Measurements from ENCODE around the gene PRSS48.
"Not testable (repeated sequence)": the region's sequence is repeated elsewhere in the genome, so short reads cannot be mapped to it uniquely, and the experiment has no call there.

The PRSS48 gene

DNA sequence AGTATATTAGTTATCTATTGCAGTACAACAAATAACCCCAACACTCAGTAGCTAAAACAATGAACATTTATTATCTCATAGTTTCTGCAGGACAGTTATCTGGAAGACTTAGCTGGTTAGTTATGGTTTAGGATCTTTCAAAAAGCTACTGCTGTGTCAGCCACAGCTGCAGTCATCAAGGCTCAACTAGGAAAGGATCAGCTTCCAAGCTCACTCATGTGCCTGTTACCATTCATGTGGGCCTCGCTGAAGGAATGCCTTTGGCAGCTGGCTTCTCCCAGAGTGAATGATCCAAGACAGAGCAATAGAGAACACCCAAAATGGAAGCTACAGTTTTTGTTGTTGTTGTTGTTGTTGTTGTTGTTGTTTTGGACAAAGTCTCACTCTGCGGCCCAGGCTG, 13.5 kb upstream of the PRSS48 start:
- DNase-seq (ENCODE audit: low spot score): no peak

GRCh38 chr4:151266497-151266896, 10.5 kb upstream of the PRSS48 start:
- DNase-seq (ENCODE audit: low spot score): no peak

DNA sequence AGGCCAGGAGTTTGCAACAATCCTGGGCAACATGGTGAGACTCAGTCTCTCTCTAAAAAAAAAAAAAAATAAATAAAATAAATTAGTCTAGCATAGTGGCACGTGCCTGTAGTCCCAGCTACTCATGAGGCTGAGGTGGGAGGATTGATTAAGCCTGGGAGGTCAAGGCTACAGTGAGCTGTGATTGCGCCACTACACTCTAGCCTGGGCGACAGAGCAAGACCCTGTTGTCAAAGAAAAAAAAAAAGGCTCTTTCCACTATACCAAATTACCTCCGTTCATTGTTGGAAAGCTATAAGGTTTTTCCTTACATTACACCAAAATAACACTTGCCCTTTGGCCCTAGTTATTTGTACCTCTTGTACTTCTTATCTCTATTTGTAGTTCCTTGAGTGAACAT, 9.9 kb upstream of the PRSS48 start:
- no peak for DNase-seq (ENCODE audit: low spot score)

GRCh38 chr4:151267822-151268535, 9.0 kb upstream of the PRSS48 start:
- DNase-seq (ENCODE audit: low spot score): no peak

- not testable (repeated sequence) for DNase-seq (ENCODE audit: low spot score)
Measured at GRCh38 chr4:151268905-151269304, 8.1 kb upstream of the PRSS48 start.

GRCh38 chr4:151284534-151285245, 7.7 kb downstream of the PRSS48 start:
- no peak for DNase-seq (ENCODE audit: low spot score)

- DNase-seq (ENCODE audit: low spot score): no peak
Measured at GRCh38 chr4:151287409-151287808, 10.4 kb downstream of the PRSS48 start.

DNA sequence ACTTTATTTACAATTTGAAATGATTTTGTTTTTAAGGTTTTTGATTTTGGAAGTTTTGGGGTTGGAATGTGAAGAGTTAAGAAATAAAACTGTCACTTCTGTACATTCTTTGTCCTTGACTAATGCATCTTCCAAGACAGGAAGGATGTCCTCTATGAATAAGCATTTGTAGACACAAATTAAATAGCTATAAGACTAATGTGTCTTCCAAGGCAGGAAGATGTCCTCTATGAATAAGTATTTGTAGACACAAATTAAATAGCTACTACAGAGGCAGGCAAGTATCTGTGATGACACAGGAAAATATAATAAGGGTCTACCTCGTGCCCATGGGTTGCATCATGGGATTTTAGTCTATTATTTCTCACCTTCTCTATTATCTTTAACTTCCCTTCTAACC, 14.5 kb downstream of the PRSS48 start:
- DNase-seq (ENCODE audit: low spot score): no peak

- no peak for DNase-seq (ENCODE audit: low spot score)
Measured at GRCh38 chr4:151292038-151292437, 15.1 kb downstream of the PRSS48 start.

- no peak for DNase-seq (ENCODE audit: low spot score)
Measured at GRCh38 chr4:151294833-151295496, 18.0 kb downstream of the PRSS48 start.

- no peak for DNase-seq (ENCODE audit: low spot score)
Measured at GRCh38 chr4:151296227-151296626, 19.3 kb downstream of the PRSS48 start.

DNA sequence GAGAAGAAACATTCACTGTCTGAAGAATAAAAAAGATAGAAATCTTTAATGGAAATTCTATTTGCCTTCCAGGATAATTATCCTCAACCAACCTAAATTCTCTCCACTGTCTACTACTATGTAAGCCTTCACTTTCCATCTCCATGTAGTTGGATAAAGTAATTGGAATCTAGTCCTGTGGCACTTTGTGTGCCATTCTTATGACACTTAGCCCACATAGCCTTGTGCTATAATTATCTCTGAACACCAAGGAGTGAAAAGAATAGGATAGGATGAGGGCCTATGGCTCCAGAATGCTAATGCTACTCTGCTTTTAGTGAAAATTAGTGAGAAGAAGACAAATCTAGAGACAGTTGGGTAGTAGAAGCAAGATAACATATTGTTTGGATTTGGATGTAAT, 20.2 kb downstream of the PRSS48 start:
- no peak for DNase-seq (ENCODE audit: low spot score)

DNA sequence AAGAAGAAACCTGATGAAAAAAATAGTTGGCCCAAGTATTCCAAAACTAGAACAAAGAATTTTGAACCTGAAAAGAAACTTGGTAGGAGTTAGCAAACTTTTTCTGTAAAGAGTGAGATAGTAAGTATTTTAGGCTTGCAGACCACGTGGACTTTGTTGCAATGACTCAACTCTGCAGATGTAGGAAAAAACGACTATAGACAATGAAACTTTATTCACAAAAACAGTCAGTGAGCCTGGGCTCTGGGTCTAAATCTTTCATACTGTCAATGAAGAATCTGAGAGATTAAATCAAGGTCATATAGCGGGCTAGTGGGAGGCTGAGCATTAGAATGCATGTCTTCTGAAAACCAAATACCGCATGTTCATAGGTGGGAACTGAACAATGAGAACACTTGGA, 25.5 kb downstream of the PRSS48 start:
- no peak for DNase-seq (ENCODE audit: low spot score)

DNA sequence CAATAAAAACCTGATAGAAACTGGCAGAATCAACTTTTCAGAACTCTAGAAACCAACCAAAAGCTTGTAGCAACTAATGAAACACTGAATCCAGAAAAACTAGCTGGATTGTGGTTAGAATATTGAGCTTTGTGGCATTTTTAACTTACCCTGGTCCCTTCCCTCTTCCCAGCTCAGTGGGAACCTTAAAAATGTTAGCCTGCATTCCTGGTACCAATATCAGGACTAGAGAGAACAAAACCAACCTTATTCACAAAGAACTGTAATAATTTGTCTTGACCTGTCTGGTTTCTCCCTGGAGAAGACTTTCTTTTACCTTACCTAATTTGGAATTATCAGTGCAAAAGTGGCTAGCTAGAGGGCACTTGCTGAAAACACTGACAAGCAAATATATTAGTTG, 27.3 kb downstream of the PRSS48 start:
- no peak for DNase-seq (ENCODE audit: low spot score)

GRCh38 chr4:151304755-151305154, 27.8 kb downstream of the PRSS48 start:
- no peak for DNase-seq (ENCODE audit: low spot score)

- no peak for DNase-seq (ENCODE audit: low spot score)
Measured at GRCh38 chr4:151310124-151310728, 33.3 kb downstream of the PRSS48 start.

- DNase-seq (ENCODE audit: low spot score): no peak
Measured at GRCh38 chr4:151313306-151314009, 36.5 kb downstream of the PRSS48 start.

DNA sequence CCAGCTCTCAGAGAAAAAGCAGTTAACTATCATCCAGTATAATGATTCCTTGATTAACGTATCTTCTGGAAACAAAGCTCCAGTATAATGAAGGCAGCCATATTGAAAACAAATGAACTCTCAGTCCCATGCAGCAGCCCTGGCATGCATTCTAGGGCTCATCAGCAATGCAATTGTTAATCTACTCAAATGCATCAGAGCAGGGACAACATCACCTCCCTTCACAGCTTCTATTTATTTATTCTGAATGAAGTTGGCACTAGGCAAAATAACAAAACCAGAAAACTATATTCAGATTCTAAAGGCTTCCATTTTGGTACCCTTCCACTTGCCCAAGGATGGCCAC, 37.0 kb downstream of the PRSS48 start:
- DNase-seq (ENCODE audit: low spot score): no peak

DNA sequence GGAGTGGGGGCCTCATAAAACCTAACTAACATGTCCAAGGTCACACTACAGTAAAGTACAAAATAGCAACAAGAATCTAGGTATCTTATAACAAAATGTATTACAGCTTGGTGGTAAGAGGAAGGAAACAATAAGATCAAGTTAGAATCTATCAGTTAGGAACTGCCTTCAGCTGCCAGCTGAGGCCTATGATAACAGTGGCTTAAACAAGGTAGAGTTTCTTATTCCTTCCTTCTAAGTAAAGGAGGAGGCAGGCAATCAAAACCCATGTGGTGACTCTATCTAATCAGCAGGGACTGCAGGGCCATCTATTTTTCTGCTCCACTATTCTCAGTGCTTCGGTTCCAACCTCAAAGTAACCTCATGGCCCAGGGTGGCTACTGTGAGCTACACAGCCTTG, 37.5 kb downstream of the PRSS48 start:
- no peak for DNase-seq (ENCODE audit: low spot score)

DNA sequence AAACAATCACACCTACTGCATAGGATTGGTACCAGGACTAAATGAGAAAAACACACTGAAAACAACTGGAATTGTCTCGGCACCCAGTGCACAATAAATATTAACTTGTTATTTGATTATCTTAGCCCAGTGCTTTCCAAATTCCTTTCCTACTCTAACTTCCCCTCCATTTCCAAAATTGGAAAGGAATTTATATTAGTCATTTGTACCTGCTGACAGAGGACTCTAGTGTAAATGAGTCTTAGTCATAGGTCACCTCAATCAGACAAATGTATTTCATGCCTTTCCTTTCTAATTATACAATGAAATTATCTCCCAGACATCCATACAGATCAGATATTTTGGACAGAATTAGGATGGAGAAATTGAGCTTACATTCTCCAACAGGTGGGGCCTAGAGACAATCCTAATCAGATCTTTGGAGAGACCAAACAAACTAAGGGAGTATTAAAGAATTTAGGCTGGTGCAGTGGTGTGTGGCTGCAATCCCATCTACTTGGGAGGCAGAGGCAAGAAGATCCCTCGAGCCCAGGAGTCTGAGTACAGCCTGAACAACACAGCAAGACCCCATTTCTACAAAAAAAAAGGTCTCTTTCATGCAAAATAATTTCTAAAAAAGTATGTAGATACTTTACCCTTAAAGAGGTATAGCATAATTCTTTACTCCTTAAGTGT, 38.4 kb downstream of the PRSS48 start:
- no peak for DNase-seq (ENCODE audit: low spot score)

GRCh38 chr4:151316645-151317044, 39.7 kb downstream of the PRSS48 start:
- DNase-seq (ENCODE audit: low spot score): no peak
